ENCODE measurements around the gene GFPT2. TPM values are rescaled to one million over a fixed set of nuclear protein-coding genes. Genes with fewer than 3 reads are reported as not detected.

GFPT2 gene
- total RNA-seq, 1 experiment from 2014 or later = 8.2 TPM

- Mint-ChIP-seq H3K27ac (ENCODE audit: low read depth, unreplicated experiment) (no peak overlapping the region), H3K4me1 (ENCODE audit: insufficient read depth, unreplicated experiment) (peaks cover 27% of the 10 kb centered on the region), H3K36me3 (ENCODE audit: insufficient read depth, unreplicated experiment) (peaks cover 37% of the 10 kb centered on the region), H3K27me3 (ENCODE audit: insufficient read depth, unreplicated experiment) (no peaks in the 10 kb centered on the region), H3K4me3 (ENCODE audit: unreplicated experiment) (no peak overlapping the region), H3K9me3 (ENCODE audit: unreplicated experiment) (no peaks in the 10 kb centered on the region)
- POLR2A ChIA-PET = interaction anchor here (0.5 to 1.1 kb wide), 3 partner anchors 23 to 75 kb away, joined by 3 read pairs; partner anchors contain the start of gene RASGEF1C
- intact Hi-C loops (cut with micrococcal nuclease) = no loop called here
- TF ChIP-seq, protein P1, sequence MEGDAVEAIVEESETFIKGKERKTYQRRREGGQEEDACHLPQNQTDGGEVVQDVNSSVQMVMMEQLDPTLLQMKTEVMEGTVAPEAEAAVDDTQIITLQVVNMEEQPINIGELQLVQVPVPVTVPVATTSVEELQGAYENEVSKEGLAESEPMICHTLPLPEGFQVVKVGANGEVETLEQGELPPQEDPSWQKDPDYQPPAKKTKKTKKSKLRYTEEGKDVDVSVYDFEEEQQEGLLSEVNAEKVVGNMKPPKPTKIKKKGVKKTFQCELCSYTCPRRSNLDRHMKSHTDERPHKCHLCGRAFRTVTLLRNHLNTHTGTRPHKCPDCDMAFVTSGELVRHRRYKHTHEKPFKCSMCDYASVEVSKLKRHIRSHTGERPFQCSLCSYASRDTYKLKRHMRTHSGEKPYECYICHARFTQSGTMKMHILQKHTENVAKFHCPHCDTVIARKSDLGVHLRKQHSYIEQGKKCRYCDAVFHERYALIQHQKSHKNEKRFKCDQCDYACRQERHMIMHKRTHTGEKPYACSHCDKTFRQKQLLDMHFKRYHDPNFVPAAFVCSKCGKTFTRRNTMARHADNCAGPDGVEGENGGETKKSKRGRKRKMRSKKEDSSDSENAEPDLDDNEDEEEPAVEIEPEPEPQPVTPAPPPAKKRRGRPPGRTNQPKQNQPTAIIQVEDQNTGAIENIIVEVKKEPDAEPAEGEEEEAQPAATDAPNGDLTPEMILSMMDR (IDR thresholded peaks at IDR 0.05; ENCODE audit: unreplicated experiment) = no peak
- no TSS peak for BruUV-seq (replicated peaks)
- DNase-seq (ENCODE audit: unreplicated experiment) = no peak
- CTCF ChIA-PET = interaction anchor here (0.8 to 2.1 kb wide), 3 partner anchors 9 to 187 kb away, joined by 3 to 9 read pairs (median 6); no protein-coding TSS in a partner anchor
These were observed 69.0 kb downstream of the GFPT2 start for GRCh38 chr5:180284149-180284548.

GRCh38 chr5:180283026-180283615 lies 70.0 kb downstream of the GFPT2 start:
- Mint-ChIP-seq H3K36me3 (ENCODE audit: insufficient read depth, unreplicated experiment) (peaks cover 48% of the 10 kb centered on the region), H3K4me1 (ENCODE audit: insufficient read depth, unreplicated experiment) (peaks cover 25% of the 10 kb centered on the region), H3K9me3 (ENCODE audit: unreplicated experiment) (peaks cover 8% of the 10 kb centered on the region), H3K27ac (ENCODE audit: low read depth, unreplicated experiment) (peak overlapping the region; percentile 33), H3K4me3 (ENCODE audit: unreplicated experiment) (no peak overlapping the region), H3K27me3 (ENCODE audit: insufficient read depth, unreplicated experiment) (no peaks in the 10 kb centered on the region)
- ChIA-PET CTCF (interaction anchor here (1.0 to 2.1 kb wide), 5 partner anchors 10 to 189 kb away, joined by 3 to 9 read pairs (median 3); no protein-coding TSS in a partner anchor), POLR2A (interaction anchor here (1.1 to 1.9 kb wide), 4 partner anchors 8 to 74 kb away, joined by 3 to 5 read pairs (median 4); partner anchors contain the start of gene RASGEF1C)
- peak; percentile 85 for DNase-seq (ENCODE audit: unreplicated experiment)
- TF ChIP-seq, protein P1 (IDR thresholded peaks at IDR 0.05; ENCODE audit: unreplicated experiment) = no peak
- BruUV-seq (replicated peaks) = no TSS peak
- intact Hi-C loops (cut with micrococcal nuclease) = no loop called here

DNA sequence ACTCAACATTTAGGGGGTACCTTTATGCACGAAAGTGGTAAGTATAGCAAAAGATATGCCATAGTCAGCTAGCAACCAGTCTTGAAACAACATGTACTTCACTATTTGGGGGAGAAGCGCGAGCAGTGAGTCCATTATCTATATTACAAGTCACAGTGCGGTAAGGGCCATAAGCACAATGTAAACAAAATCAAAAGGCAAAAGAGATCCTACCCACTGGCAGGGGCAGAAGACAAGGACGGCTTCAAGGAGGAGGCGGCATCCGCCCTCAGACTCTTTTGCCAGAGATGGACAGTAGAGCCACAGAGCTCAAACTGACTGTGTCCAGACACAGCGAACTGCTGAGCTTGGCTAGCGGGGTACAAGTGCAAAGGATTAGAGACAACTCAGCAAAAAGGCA lies 70.9 kb downstream of the GFPT2 start:
- H3K27ac Mint-ChIP-seq (ENCODE audit: low read depth, unreplicated experiment) = no peak overlapping the region
- BruUV-seq (replicated peaks) = no TSS peak
- DNase-seq (ENCODE audit: unreplicated experiment) = no peak
- H3K4me3 Mint-ChIP-seq (ENCODE audit: unreplicated experiment) = no peak overlapping the region
- H3K36me3 Mint-ChIP-seq (ENCODE audit: insufficient read depth, unreplicated experiment) = peaks cover 56% of the 10 kb centered on the region
- TF ChIP-seq, protein P1 (IDR thresholded peaks at IDR 0.05; ENCODE audit: unreplicated experiment) = no peak
- ChIA-PET POLR2A (interaction anchor here (1.2 to 1.9 kb wide), 3 partner anchors 9 to 47 kb away, joined by 4 to 5 read pairs (median 4); no protein-coding TSS in a partner anchor), CTCF (interaction anchor here (0.5 to 3.7 kb wide), 6 partner anchors 11 to 189 kb away, joined by 3 to 14 read pairs (median 3); no protein-coding TSS in a partner anchor)
- intact Hi-C loops (cut with micrococcal nuclease) = no loop called here
- no peaks in the 10 kb centered on the region for H3K27me3 Mint-ChIP-seq (ENCODE audit: insufficient read depth, unreplicated experiment)
- peaks cover 17% of the 10 kb centered on the region for H3K4me1 Mint-ChIP-seq (ENCODE audit: insufficient read depth, unreplicated experiment)
- H3K9me3 Mint-ChIP-seq (ENCODE audit: unreplicated experiment) = peaks cover 12% of the 10 kb centered on the region

DNA sequence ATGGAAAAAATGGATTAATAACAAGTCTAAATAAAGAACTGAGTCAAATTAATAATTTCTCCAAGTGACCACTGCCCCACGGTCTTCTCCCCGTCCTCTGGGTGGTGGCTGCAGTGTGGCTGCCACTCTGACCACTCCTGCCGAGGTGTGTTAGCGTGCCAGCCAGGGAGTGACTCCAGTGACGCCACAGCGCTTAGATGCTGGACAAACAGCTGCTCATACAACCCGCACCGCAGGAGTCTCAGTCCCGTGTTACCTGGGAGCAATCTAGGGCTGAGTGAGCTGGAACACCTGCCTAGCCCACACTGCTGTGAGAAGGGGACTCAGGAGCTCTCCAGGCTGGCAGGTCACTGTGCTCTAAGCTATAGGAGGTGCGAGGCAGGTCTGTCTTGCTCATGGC lies 71.4 kb downstream of the GFPT2 start:
- Mint-ChIP-seq H3K27me3 (ENCODE audit: insufficient read depth, unreplicated experiment) (no peaks in the 10 kb centered on the region), H3K9me3 (ENCODE audit: unreplicated experiment) (peaks cover 16% of the 10 kb centered on the region), H3K27ac (ENCODE audit: low read depth, unreplicated experiment) (no peak overlapping the region), H3K4me1 (ENCODE audit: insufficient read depth, unreplicated experiment) (peaks cover 16% of the 10 kb centered on the region), H3K4me3 (ENCODE audit: unreplicated experiment) (no peak overlapping the region), H3K36me3 (ENCODE audit: insufficient read depth, unreplicated experiment) (peaks cover 62% of the 10 kb centered on the region)
- ChIA-PET POLR2A (interaction anchor here (0.9 to 1.9 kb wide), 2 partner anchors 9 to 47 kb away, joined by 3 to 5 read pairs; no protein-coding TSS in a partner anchor), CTCF (interaction anchor here (0.5 to 3.7 kb wide), 7 partner anchors 11 to 190 kb away, joined by 3 to 14 read pairs (median 3); no protein-coding TSS in a partner anchor)
- TF ChIP-seq, protein P1 (IDR thresholded peaks at IDR 0.05; ENCODE audit: unreplicated experiment) = no peak
- intact Hi-C loops (cut with micrococcal nuclease) = no loop called here
- no peak for DNase-seq (ENCODE audit: unreplicated experiment)
- no TSS peak for BruUV-seq (replicated peaks)

All from MCF 10A (cell line).